ENCODE results near the gene MAPKAPK2. TPM values are rescaled to one million over a fixed set of nuclear protein-coding genes. Genes with fewer than 3 reads are reported as not detected.

The MAPKAPK2 gene
- total RNA-seq, 1 donor = 31.0 TPM

DNA sequence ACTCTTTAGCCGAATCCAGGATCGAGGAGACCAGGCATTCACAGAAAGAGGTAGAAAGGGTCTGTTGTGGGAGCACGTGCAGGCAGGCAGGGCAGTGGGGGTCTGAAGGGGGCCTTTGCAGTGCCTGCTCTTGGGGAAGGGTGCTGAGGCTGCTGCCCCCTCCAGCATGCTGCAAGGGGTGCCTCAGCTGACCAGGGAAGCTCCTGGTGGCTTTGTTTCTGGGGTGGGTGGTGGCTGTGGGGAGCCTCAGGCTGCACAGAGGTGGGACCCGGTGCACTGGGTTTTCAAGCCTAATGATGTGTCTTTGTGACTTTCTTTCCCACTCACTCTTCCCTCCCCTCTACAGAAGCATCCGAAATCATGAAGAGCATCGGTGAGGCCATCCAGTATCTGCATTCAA lies 44.3 kb downstream of the MAPKAPK2 start:
- TF ChIP-seq CTCF (IDR thresholded peaks at IDR 0.05; ENCODE audit: insufficient read depth, low read length) = no peak
- DNase-seq (ENCODE audit: low read depth) = no peak
- H3K4me3 ChIP-seq (ENCODE audit: low read depth, low read length) = no peak overlapping the region

- no peak for DNase-seq (ENCODE audit: low read depth)
- H3K4me3 ChIP-seq (ENCODE audit: low read depth, low read length) = no peak overlapping the region
- no peak for TF ChIP-seq CTCF (IDR thresholded peaks at IDR 0.05; ENCODE audit: insufficient read depth, low read length)
These were observed 44.8 kb downstream of the MAPKAPK2 start for GRCh38 chr1:206729507-206729906.

DNA sequence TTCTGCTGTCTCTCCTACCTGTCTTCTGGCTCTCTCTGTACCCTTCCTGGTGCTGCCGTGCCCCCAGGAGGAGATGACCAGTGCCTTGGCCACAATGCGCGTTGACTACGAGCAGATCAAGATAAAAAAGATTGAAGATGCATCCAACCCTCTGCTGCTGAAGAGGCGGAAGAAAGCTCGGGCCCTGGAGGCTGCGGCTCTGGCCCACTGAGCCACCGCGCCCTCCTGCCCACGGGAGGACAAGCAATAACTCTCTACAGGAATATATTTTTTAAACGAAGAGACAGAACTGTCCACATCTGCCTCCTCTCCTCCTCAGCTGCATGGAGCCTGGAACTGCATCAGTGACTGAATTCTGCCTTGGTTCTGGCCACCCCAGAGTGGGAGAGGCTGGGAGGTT lies 47.8 kb downstream of the MAPKAPK2 start:
- DNase-seq (ENCODE audit: low read depth) = no peak
- H3K4me3 ChIP-seq (ENCODE audit: low read depth, low read length) = no peak overlapping the region
- no peak for TF ChIP-seq CTCF (IDR thresholded peaks at IDR 0.05; ENCODE audit: insufficient read depth, low read length)

- no peak for DNase-seq (ENCODE audit: low read depth)
- no peak overlapping the region for H3K4me3 ChIP-seq (ENCODE audit: low read depth, low read length)
- TF ChIP-seq CTCF (IDR thresholded peaks at IDR 0.05; ENCODE audit: insufficient read depth, low read length) = no peak
These were observed 48.3 kb downstream of the MAPKAPK2 start for GRCh38 chr1:206732992-206733391.

- peak; percentile 49 for DNase-seq (ENCODE audit: low read depth)
- H3K4me3 ChIP-seq (ENCODE audit: low read depth, low read length) = no peak overlapping the region
- peak; percentile 87 for TF ChIP-seq CTCF (IDR thresholded peaks at IDR 0.05; ENCODE audit: insufficient read depth, low read length)
These were observed 49.9 kb downstream of the MAPKAPK2 start for GRCh38 chr1:206734499-206735142.

GRCh38 chr1:206735553-206736031 lies 50.9 kb downstream of the MAPKAPK2 start:
- H3K4me3 ChIP-seq (ENCODE audit: low read depth, low read length) = no peak overlapping the region
- DNase-seq (ENCODE audit: low read depth) = peak; percentile 27
- no peak for TF ChIP-seq CTCF (IDR thresholded peaks at IDR 0.05; ENCODE audit: insufficient read depth, low read length)

Measured in fibroblast of the aortic adventitia (primary cell).